NCI-H2171 (cell line): ENCODE data around the gene CAMSAP3.

Experiments
- DNase-seq: peaks from one replicate; lab custom pipeline; 2025; lab: John Stamatoyannopoulos, UW

CAMSAP3 gene, protein sequence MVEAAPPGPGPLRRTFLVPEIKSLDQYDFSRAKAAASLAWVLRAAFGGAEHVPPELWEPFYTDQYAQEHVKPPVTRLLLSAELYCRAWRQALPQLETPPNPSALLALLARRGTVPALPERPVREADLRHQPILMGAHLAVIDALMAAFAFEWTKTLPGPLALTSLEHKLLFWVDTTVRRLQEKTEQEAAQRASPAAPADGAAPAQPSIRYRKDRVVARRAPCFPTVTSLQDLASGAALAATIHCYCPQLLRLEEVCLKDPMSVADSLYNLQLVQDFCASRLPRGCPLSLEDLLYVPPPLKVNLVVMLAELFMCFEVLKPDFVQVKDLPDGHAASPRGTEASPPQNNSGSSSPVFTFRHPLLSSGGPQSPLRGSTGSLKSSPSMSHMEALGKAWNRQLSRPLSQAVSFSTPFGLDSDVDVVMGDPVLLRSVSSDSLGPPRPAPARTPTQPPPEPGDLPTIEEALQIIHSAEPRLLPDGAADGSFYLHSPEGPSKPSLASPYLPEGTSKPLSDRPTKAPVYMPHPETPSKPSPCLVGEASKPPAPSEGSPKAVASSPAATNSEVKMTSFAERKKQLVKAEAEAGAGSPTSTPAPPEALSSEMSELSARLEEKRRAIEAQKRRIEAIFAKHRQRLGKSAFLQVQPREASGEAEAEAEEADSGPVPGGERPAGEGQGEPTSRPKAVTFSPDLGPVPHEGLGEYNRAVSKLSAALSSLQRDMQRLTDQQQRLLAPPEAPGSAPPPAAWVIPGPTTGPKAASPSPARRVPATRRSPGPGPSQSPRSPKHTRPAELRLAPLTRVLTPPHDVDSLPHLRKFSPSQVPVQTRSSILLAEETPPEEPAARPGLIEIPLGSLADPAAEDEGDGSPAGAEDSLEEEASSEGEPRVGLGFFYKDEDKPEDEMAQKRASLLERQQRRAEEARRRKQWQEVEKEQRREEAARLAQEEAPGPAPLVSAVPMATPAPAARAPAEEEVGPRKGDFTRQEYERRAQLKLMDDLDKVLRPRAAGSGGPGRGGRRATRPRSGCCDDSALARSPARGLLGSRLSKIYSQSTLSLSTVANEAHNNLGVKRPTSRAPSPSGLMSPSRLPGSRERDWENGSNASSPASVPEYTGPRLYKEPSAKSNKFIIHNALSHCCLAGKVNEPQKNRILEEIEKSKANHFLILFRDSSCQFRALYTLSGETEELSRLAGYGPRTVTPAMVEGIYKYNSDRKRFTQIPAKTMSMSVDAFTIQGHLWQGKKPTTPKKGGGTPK

DNA sequence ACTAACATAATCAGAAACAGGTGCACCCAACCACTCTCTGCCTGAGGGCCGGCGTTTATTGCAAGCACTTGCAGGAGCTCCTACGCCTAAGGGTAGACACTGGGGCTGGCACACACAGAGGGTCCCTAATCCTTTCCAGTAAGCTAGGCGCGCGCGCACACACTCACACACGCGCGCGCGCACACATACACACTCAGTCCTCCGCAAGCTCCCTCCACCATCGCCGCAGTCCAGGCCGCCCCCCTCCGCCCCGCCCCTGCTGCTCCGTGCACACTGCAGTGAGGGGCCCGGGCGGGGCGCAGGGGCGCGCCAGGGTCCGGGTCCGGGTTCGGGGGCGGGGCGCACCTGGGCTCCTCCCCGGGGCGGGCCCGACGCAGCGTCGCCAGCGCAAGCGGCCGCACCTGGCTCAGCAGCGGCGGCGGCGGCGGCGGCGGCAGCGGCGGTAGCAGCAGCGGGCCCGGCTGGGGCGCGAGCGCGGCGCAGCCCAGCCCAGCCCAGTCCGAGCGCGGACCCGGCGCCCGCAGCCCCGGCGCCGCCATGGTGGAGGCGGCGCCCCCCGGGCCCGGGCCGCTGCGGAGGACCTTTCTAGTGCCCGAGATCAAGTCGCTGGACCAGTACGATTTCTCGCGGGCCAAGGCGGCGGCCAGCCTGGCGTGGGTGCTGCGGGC, at the start of gene CAMSAP3:
TSS of gene CAMSAP3 (plus strand) at position 398 of the 668 bp plus-strand sequence. CDS start at position 538, 140 bp downstream.
- peak; percentile 86 for DNase-seq

DNA sequence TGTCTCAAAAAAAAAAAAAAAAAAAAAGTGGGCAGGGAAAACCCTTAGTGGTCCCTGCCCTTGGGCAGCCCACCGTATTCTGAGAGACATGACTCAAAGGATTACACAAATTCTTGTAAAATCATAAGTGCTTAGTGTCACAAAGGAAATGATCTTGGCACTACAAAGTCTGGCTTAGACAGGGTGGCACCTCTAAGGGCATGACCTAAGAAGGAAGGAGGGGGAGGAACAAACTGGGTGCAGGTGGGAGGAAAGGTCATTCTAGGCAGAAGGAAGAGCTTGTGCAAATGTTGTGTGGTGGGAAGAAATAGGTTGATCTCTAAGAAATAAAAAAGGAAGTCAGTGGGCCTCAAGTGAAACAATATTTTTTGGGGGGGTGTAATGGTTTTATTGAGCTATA, 49.8 kb upstream of the CAMSAP3 start:
- no peak for DNase-seq

DNA sequence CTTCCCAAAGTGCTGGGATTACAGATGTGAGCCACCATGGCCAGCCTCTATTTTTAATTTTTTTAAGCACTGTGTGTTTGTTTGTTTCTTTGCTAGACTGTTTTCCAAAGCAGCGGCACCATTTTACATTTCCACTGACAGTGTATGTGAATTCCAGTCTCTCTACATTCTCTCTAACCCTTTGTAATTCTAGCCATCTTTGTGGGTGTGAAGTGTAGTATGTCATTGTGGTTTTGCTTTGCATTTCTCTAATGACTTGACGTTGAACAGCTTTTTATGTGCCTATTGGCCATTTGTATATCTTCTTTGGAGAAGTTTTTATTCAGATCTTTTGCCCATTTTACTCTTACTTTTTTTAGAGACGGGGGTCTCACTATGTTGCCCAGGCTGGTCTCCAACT, 48.5 kb upstream of the CAMSAP3 start:
- no peak for DNase-seq

DNA sequence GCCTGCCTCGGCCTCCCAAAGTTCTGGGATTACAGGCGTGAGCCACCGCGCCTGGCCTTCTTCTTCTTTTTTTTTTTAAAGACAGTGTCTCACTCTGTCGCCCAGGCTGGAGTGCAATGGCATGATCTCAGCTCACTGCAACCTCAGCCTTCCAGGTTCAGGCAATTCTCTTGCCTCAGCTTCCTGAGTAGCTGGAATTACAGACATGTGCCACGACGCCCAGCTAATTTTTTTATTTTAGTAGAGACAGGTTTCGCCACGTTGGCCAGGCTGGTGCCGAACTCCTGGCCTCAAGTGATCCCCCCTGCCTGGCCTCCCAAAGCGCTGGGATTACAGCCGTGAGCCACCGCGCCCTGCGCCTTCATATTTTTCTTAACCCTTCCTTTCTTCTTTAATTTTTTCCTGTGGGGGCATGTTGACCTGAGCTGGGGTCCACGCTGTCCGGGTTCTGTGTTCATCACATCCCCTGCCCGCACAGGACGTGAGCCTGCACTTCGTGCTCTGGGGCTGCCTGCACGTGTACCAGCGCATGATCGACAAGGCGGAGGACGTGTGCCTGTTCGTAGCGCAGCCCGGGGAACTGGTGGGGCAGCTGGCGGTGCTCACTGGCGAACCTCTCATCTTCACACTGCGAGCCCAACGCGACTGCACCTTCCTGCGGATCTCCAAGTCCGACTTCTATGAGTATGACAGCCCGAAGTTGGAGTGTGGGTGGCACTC, 46.1 kb upstream of the CAMSAP3 start:
- no peak for DNase-seq

DNA sequence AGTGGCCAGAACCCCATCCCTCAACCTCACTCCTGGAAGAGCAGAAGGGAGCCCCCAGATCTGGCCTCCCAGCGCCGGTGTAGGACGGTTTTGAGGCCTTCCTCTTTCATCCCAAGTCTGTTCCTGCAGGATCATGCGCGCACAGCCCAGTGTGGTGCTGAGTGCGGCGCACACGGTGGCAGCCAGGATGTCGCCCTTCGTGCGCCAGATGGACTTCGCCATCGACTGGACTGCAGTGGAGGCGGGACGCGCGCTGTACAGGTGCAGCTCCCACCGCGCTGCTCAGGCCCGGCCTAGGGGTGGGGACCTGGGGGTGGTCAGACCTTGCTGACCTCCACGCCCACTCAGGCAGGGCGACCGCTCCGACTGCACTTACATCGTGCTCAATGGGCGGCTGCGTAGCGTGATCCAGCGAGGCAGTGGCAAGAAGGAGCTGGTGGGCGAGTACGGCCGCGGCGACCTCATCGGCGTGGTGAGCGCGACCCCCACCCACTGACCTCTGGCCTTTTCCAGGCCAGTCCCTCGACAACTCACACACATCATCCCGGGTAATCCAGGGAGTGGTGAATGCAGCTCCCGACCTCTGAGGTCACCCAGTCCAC, 45.4 kb upstream of the CAMSAP3 start:
- no peak for DNase-seq

DNA sequence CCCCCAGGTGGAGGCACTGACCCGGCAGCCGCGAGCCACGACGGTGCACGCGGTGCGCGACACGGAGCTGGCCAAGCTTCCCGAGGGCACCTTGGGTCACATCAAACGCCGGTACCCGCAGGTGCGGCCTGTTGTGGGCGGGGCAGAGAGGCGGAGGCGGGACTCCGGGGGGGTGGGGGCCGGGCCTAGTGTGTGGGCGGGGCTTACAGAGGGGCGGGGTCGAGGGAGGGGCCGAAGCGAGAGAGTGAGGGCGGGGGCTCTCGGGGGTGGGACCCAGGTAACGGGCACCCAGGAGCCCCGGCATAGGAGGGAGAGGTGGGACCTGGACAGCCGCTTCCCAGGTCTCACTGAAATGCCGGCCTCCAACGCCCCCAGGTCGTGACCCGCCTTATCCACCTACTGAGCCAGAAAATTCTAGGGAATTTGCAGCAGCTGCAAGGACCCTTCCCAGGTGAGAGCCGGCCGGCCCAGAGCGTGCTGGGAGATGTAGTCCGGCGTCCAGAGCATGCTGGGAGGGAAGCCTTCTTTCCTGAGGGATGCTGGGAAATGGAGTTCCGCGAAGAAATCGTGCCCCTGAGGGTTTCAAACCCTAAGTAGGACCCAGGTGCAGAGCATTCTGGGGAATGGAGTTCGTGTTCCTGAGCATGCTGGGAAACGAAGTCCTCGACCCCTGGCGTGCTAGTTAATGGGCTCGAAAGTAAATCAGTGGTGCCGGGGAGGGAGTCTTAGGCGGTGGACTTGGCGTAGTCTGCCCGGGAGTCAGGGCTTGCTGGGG, 44.5 kb upstream of the CAMSAP3 start:
- DNase-seq = peak; percentile 96

DNA sequence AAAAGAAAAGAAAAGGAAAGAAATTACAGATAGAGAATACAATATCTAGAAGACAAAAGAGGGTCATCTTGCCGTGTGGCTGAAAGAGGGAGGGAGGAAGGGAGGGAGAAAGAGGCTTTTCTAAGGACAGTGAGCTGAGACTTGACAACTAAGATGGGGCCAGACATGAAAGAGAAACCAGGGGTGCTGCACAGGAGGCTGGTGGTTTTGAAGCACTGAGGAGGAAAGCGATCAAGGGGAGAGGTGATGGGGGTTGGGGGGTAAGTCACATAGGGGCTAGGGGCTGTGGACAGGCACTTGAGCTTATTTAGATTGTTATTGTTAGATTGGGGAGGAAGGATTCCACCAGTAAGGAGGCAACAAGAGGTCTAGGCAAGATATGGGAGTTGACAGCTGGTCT, 42.9 kb upstream of the CAMSAP3 start:
- DNase-seq = no peak

DNA sequence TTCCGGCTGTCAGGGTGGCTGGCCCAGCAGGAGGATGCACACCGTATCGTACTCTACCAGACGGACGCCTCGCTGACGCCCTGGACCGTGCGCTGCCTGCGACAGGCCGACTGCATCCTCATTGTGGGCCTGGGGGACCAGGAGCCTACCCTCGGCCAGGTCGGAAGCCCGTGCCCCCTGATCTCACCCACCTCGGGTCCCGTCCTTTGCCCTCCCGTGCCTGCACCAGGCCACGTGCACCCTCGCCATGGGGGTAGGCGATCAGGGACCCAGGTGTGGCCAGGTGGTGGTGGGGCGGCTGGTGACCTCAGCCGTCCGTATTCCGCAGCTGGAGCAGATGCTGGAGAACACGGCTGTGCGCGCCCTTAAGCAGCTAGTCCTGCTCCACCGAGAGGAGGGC, 41.1 kb upstream of the CAMSAP3 start:
- no peak for DNase-seq

DNA sequence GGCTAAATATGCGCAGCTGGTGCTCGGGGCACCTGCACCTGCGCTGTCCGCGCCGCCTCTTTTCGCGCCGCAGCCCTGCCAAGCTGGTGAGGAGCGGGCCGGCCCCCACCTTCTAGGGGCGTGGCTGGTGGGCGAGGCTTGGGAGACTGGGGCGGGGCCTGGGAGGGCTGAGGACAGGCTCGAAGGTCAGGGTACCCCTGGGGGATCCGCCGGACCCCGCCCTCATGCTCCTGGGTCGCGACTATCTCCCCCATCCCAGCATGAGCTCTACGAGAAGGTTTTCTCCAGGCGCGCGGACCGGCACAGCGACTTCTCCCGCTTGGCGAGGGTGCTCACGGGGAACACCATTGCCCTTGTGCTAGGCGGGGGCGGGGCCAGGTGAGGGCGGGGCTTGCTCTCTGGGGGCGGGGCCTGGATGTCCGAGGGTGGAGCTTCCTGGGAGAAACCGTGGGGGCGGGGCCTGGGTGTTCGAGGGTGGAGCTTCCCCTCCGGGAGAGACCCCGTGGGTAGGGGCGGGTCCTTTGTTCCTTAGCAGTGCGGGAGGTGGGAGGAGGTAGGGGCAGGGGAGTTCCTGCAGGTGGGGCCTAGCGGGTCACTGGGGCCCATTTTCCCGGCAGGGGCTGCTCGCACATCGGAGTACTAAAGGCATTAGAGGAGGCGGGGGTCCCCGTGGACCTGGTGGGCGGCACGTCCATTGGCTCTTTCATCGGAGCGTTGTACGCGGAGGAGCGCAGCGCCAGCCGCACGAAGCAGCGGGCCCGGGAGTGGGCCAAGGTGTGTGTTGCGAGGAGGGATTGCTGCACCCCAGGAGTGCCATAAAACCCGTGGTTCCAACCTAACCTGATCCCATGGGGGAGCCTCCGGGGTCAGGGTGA, 40.4 kb upstream of the CAMSAP3 start:
- no peak for DNase-seq

DNA sequence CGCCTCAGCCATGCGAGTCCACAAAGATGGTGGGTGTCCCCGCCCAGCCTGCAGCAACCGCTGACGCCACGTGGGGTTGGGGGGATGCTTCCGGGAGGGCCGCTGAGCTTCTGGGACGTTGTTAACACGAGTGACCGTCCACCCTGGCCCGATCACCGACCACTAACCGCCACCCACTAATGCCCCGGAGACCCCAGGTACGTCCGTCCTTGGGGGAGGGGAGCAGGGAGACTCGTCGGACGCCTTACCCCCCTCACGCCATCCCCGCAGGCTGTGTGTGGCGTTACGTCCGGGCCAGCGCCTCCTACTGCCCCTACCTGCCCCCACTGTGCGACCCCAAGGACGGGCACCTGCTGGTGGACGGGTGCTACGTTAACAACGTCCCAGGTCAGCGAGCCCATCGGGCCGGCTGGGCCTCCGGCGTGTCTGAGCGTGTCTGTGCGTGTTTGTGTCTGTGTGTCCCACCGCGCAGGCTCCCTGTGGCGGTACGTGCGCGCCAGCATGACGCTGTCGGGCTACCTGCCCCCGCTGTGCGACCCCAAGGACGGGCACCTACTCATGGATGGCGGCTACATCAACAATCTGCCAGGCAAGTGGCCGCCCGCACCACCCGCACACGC, 38.9 kb upstream of the CAMSAP3 start:
- DNase-seq = no peak

DNA sequence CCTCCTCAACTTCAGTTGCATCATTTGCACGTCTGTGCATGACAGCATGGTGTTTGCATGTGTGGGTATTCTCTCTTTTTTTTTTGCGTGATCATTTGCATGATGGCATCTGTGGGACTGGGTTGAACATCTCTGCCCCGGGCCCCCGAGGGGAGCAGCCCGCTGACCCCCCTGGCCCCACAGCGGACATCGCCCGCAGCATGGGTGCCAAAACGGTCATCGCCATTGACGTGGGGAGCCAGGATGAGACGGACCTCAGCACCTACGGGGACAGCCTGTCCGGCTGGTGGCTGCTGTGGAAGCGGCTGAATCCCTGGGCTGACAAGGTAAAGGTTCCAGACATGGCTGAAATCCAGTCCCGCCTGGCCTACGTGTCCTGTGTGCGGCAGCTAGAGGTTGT, 37.0 kb upstream of the CAMSAP3 start:
- DNase-seq = no peak

DNA sequence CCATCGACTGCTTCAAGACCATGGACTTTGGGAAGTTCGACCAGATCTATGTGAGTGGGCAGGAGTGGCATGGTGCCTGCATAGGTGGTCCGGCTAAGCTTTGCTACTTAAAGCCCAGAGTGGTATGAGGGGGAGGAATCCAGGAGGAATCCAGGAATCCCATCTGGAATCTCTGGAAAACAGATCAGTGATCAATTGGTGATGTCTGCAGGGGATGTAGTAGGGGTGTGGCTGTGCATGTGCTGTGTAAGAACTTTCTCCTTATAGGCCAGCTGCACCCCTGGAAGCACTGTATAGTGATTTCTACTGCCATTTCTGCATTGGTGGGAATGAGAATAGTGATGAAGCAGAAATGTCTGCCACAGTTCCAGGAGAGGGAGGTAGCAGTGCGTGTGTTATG, 36.6 kb upstream of the CAMSAP3 start:
- no peak for DNase-seq

DNA sequence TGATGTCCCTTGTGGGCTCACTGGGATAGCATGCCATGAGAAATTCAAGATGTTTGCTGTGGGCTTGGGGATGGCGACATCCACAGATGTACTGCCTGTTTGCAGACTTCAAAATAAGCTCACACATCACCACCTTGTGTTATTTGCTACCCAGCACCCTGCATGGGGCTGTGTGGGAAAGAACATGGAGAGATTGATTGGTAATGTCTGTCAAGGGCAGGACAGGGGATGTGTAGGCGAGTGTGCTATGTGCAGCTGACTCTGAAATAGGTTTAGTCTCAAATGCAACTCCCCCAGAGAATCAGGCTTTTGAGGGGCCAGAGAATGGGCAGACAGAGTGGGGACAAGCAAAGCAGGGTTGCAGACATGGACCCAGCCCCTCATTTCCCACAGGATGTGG, 35.4 kb upstream of the CAMSAP3 start:
- no peak for DNase-seq

DNA sequence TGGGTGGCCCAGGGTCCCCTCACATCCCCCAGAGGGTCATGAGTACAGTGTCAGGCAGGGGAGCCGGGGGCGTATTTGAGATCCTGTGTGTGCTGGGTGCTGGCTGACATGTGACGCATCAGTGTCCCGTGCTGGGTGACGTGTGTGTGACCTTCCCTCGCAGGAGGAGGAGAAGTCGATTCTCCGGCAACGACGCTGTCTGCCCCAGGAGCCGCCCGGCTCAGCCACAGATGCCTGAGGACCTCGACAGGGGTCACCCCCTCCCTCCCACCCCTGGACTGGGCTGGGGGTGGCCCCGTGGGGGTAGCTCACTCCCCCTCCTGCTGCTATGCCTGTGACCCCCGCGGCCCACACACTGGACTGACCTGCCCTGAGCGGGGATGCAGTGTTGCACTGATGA, 34.3 kb upstream of the CAMSAP3 start:
- no peak for DNase-seq

DNA sequence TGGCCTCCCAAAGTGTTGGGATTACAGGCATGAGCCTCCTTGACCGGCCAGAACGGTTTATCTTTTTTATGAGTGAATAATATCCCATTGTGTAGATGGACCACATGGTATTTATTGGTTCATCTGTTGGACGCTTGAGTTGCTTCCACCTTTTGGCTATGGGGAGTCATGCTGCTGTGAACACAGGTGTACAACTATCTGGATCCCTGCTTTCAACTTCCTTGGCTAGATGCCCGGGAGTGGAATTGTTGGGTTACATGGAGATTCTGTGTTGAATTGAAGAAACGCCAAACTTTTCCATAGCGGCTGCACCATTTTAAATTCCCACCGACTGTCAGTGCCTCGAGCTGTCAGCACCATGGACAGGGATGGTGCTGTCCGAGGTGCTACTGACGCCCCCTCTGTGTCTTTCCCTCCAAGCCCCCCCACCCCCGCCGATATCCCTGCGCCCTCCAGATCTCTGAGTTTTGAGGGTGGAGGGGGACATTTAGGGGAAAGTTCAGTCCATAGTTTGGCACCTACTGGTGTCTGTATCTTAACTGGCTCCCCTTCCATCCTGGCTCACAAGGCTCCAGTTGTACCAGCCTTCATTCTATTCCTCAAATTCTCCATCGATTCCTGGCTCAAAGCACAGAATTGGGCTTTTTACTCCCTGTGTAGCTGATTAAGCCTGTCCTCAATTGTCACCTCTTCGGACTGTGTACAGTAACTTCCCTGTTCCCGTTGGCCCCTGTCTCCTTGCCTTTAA, 32.8 kb upstream of the CAMSAP3 start:
- DNase-seq = no peak

DNA sequence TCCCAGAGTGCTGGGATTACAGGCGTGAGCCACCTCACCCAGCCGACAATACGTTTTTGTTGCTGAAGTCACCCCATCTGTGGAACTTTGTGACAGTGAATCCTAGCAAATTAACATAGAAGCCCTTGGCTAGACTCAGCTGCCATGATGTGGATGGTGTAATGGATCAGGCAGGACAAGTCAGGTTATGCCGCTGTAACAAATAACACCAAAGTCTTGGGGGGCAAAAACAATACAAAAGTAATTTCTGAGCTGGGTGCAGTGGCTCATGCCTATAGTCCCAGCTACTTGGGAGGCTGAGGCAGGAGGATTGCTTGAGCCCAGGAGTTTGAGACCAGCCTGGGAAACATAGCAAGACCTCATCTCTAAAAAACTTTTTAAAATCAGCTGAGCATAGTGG, 30.8 kb upstream of the CAMSAP3 start:
- DNase-seq = no peak

DNA sequence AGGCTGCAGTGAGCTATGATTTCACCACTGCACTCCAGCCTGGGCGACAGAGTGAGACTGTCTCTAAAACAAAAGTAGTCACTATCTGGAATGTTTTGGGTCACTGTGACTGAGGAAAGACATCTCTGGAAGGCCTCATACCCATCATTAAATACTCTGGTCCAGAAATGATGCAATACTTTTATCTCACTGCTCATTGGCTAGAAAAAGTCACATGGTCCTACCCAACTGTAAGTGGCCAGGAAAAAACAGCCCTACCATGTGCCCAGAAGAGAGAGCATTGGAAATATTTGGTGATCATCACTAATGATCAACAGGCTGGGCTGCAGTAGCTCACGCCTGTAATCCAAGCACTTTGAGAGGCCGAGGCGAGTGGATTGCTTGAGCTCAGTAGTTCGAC, 30.3 kb upstream of the CAMSAP3 start:
- DNase-seq = no peak

DNA sequence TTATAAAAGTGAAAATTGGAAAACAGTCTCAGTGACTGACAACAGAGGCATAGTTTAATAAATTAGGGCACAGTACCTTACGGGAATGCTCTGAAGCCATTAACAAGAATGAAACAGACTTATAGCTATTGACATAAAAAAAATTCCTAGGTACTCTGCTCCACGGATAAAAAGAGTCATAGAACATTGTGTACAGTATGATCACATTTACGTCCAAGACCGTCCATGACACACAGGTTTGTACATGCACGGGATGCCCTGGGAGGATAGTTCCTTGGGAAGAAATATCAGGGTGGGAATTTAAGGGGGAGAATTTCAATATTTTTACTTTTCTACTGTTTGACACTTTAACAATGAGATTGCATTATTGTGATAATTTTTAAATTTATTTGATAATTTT, 24.9 kb upstream of the CAMSAP3 start:
- DNase-seq = no peak
